HepG2 (cell line): ENCODE results near the gene LSM14B. TPM values are rescaled to one million over a fixed set of nuclear protein-coding genes. Genes with fewer than 3 reads are reported as not detected.
A peak's percentile ranks its signal among the peaks of the same experiment; 100 is the strongest.

Experiments used
- CHD2 ChIP-seq: IDR thresholded peaks from 2 replicates; pipeline ENCODE4 v1.6.1; 2011; ENCODE audit warnings: low read depth, low read length, improper control_type of control experiment
- EZH2 ChIP-seq: conservative IDR thresholded peaks from 2 replicates; pipeline ENCODE4 v1.6.1; 2012; ENCODE audit warnings: mild to moderate bottlenecking, low read depth, low read length, moderate library complexity
- FOXK1 ChIP-seq: sonication (generic); formaldehyde crosslinking; IDR thresholded peaks from 2 replicates; pipeline ENCODE4 v1.4.0; 2020; ENCODE audit warnings: low read depth, missing genetic modification reagents, borderline replicate concordance
- HOXA3 ChIP-seq: sonication (generic); formaldehyde crosslinking; IDR thresholded peaks from 2 replicates; pipeline ENCODE4 v1.5.0; 2020; ENCODE audit warnings: missing genetic modification reagents
- MNT ChIP-seq: fragments of 450-650 bp; IDR thresholded peaks from 2 replicates; pipeline ENCODE4 v1.6.1; 2016
- NCOR1 ChIP-seq: fragments of 200-600 bp; sonication (generic); IDR thresholded peaks from 2 replicates; pipeline ENCODE4 v1.7.0; 2017; ENCODE audit warnings: antibody characterized with exemption, low read length, borderline replicate concordance
- SKIL ChIP-seq: sonication (generic); formaldehyde crosslinking; IDR thresholded peaks from 2 replicates; pipeline ENCODE4 v1.8.0; 2022; ENCODE audit warnings: missing genetic modification reagents, mild to moderate bottlenecking, moderate library complexity, borderline replicate concordance
- SMYD3 ChIP-seq: sonication (generic); formaldehyde crosslinking; IDR thresholded peaks from 2 replicates; pipeline ENCODE4 v1.8.1; 2023; ENCODE audit warnings: mild to moderate bottlenecking, missing genetic modification reagents
- TFAP4 ChIP-seq: sonication (generic); IDR thresholded peaks from 2 replicates; pipeline ENCODE4 v1.6.1; 2016; ENCODE audit warnings: low read depth, borderline replicate concordance
- WIZ ChIP-seq: sonication (generic); formaldehyde crosslinking; IDR thresholded peaks from 2 replicates; pipeline ENCODE4 v1.5.1; 2020; ENCODE audit warnings: mild to moderate bottlenecking, missing genetic modification reagents
- ZC3H13 ChIP-seq: sonication (generic); formaldehyde crosslinking; IDR thresholded peaks from 2 replicates; pipeline ENCODE4 v1.8.1; 2023; ENCODE audit warnings: mild to moderate bottlenecking, missing genetic modification reagents, moderate library complexity
- ZNF142 ChIP-seq: sonication (generic); formaldehyde crosslinking; IDR thresholded peaks from 2 replicates; pipeline ENCODE4 v1.4.0; 2020; ENCODE audit warnings: missing genetic modification reagents
- ZNF20 ChIP-seq: sonication (generic); formaldehyde crosslinking; IDR thresholded peaks from 2 replicates; pipeline ENCODE4 v1.4.0; 2020; ENCODE audit warnings: mild to moderate bottlenecking, moderate library complexity, missing genetic modification reagents
- ZNF281 ChIP-seq: sonication (generic); formaldehyde crosslinking; IDR thresholded peaks from 2 replicates; pipeline ENCODE4 v1.4.0; 2020; ENCODE audit warnings: missing genetic modification reagents, borderline replicate concordance
- ZNF329 ChIP-seq: sonication (generic); formaldehyde crosslinking; IDR thresholded peaks from 2 replicates; pipeline ENCODE4 v1.9.0; 2021; ENCODE audit warnings: low read depth, mild to moderate bottlenecking, missing genetic modification reagents
- ZNF557 ChIP-seq: sonication (generic); formaldehyde crosslinking; IDR thresholded peaks from 2 replicates; pipeline ENCODE4 v1.4.0; 2020; ENCODE audit warnings: missing genetic modification reagents
- ZNF7 ChIP-seq: IDR thresholded peaks from 2 replicates; pipeline ENCODE4 v1.6.1; 2016; ENCODE audit warnings: missing biosample characterization, missing genetic modification reagents
- ZNF713 ChIP-seq: sonication (generic); formaldehyde crosslinking; IDR thresholded peaks from 2 replicates; pipeline ENCODE4 v1.4.0; 2020; ENCODE audit warnings: mild to moderate bottlenecking, missing genetic modification reagents
- polyA plus RNA-seq, 8 experiments: library from polyadenylated mRNA; depleted of rRNA in 3 of 8; stranded (reverse) in 7 of 8; unstranded in 1 of 8; fragments of >200 nt; fragmentation: Illumina TruSeq in 4 of 8; extraction: Trizol in 4 of 8; gene quantifications; 2 replicates each; pipeline versions ENCODE4 v1.2.1 to v1.2.3, GENCODE V29; 2011 to 2016; ENCODE audit warnings: low read depth in 4 of 8, missing spikeins in 1 of 8, mixed read lengths in 1 of 8; ENCODE audit not compliant: insufficient read depth in 1 of 8
- total RNA-seq, 5 experiments: library from RNA; depleted of rRNA; stranded (reverse); fragments of >200 nt; fragmentation: Illumina TruSeq; extraction: Trizol; gene quantifications; 2 replicates each; pipeline ENCODE4 v1.2.3, GENCODE V29; 2016; ENCODE audit warnings: low read depth in 1 of 5

Gene LSM14B
- total and polyA plus RNA-seq, 2 of the 13 experiments (the other 11 are each of a cell fraction or from before 2014, with no cell fraction given), result 43.3 to 79.2 TPM

GRCh38 chr20:62117658-62118057 lies 4.6 kb upstream of the LSM14B start (continued):
- TF ChIP-seq ZNF142 (CRISPR knock-in tag), result no peak
- no peak for TF ChIP-seq ZNF7 (CRISPR knock-in tag)
- TF ChIP-seq ZNF281 (CRISPR knock-in tag), result no peak
- no peak for TF ChIP-seq NCOR1
- TF ChIP-seq SKIL, result no peak
- no peak for TF ChIP-seq ZC3H13 (CRISPR knock-in tag)
- no peak for TF ChIP-seq ZNF557 (CRISPR knock-in tag)
- no peak for TF ChIP-seq SMYD3 (CRISPR knock-in tag)
- no peak for TF ChIP-seq EZH2
- no peak for TF ChIP-seq ZNF20 (CRISPR knock-in tag)
- peak; percentile 34; the same call in 1 of the 2 replicates for TF ChIP-seq TFAP4
- TF ChIP-seq WIZ (CRISPR knock-in tag), result no peak
- no peak for TF ChIP-seq ZNF713 (CRISPR knock-in tag)
- no peak for TF ChIP-seq HOXA3 (CRISPR knock-in tag)
- TF ChIP-seq CHD2, result no peak
- TF ChIP-seq ZNF329 (CRISPR knock-in tag), result no peak
- TF ChIP-seq MNT, result no peak
- TF ChIP-seq FOXK1, result no peak
